ENCODE measurements around the gene TTC36.
"Not testable (repeated sequence)": the region's sequence is repeated elsewhere in the genome, so short reads cannot be mapped to it uniquely, and the experiment has no call there.

The TTC36 gene

DNA sequence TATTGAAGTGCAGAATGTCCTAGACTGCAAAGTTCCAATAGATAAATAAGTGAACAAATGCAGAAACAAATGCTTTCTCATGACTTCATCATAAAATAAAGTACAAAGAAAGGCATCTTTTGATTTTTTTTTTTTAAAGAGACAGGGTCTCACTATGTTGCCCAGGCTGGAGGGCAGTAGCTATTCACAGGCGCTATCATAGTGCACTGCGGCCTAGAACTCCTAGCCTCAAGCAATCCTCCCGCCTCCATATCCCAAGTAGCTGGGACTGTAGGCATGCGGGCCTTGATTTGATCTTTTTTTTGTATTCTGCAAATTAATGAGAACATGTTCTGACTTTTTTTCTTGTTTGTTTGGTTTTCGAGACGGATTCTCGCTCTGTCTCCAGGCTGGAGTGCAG is 47.4 kb downstream of the TTC36 start:
- no peak for TF ChIP-seq CTCF (conservative IDR thresholded peaks at IDR 0.05; ENCODE audit: control insufficient read depth, insufficient read depth, low read depth, low read length)
- peak overlapping the region; percentile 77 for H3K4me3 ChIP-seq (ENCODE audit: control insufficient read depth, low read depth, low read length)
- peak; percentile 16 for DNase-seq (ENCODE audit: low read depth)

DNA sequence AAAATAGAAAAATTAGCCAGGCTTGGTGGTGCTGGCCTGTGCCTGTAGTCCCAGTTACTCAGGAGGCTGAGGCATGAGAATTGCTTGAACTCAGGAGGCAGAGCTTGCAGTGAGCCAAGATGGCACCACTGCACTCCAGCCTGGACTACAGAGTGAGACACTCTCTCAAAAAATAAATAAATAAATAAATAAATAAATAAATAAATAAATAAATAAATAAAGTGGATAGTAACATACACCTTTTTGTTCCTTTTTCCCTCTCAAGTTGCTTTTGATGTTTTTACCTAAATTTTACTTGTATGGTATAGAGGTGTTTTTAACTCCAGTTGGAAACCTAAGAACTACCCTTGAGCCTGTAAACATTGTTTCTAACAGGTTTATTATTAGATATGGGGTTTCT is 50.7 kb downstream of the TTC36 start:
- H3K4me3 ChIP-seq (ENCODE audit: control insufficient read depth, low read depth, low read length), result not testable (repeated sequence)

More for the DNA sequence above, 50.7 kb downstream of the TTC36 start:
- not testable (repeated sequence) for DNase-seq (ENCODE audit: low read depth)

Data from fibroblast of mammary gland (primary cell).